Esophagus muscularis mucosa (tissue), 4 donors: Measurements from ENCODE around the gene ZXDC. TPM values are rescaled to one million over a fixed set of nuclear protein-coding genes. Genes with fewer than 3 reads are reported as not detected.

Experiments used
- DNase-seq: peaks from one replicate; pipeline ENCODE4 v3.0.0-alpha.2; 2017; ENCODE audit errors: extremely low spot score
- H3K27ac ChIP-seq, 4 donors: fragments of 200-600 bp; sonication (generic); replicated peaks in 1 of 4; 1 replicate in 3 of 4; 2 replicates in 1 of 4; pipeline ENCODE4 v1.5.1; 2016 to 2019; ENCODE audit warnings: mild to moderate bottlenecking in 1 of 4
- H3K27me3 ChIP-seq, 4 donors: fragments of 200-600 bp; sonication (generic); one replicate each; pipeline versions ENCODE4 v1.5.1 to v1.6.0; 2016 to 2019
- H3K36me3 ChIP-seq, 4 donors: fragments of 200-600 bp; sonication (generic); one replicate each; pipeline ENCODE4 v1.5.1; 2016 to 2019
- H3K4me1 ChIP-seq, 4 donors: fragments of 200-600 bp; sonication (generic); one replicate each; pipeline ENCODE4 v1.5.1; 2016 to 2019
- H3K4me3 ChIP-seq, 4 donors: fragments of 200-600 bp; sonication (generic); 1 replicate in 2 of 4; 2 replicates in 2 of 4; pipeline ENCODE4 v1.5.1; 2016 to 2019; ENCODE audit warnings: mild to moderate bottlenecking in 4 of 4, moderate library complexity in 1 of 4
- H3K9me3 ChIP-seq, 4 donors: fragments of 200-600 bp; sonication (generic); 1 replicate in 3 of 4; 2 replicates in 1 of 4; pipeline ENCODE4 v1.5.1; 2016 to 2019
- CTCF ChIP-seq, 3 experiments: fragments of 200-600 bp in 2 of 3; fragments of 450-650 bp in 1 of 3; sonication (generic) in 2 of 3; IDR thresholded peaks; one replicate each; pipeline ENCODE4 v1.5.1; 2017 to 2019; ENCODE audit warnings: antibody characterized with exemption in 3 of 3, mild to moderate bottlenecking in 2 of 3, moderate library complexity in 1 of 3
- EP300 ChIP-seq: sonication (generic); formaldehyde crosslinking; IDR thresholded peaks from one replicate; pipeline ENCODE4 v1.6.1; 2017; ENCODE audit warnings: antibody characterized with exemption
- POLR2A ChIP-seq: fragments of 450-650 bp; IDR thresholded peaks from one replicate; pipeline ENCODE4 v1.6.1; 2017; ENCODE audit warnings: antibody characterized with exemption, moderate library complexity, mild to moderate bottlenecking, low read depth
- POLR2AphosphoS5 ChIP-seq, 2 donors: sonication (generic); formaldehyde crosslinking; IDR thresholded peaks; one replicate each; pipeline ENCODE4 v1.6.1; 2017; ENCODE audit warnings: antibody characterized with exemption in 2 of 2
- WGBS: methylation state at CpG from one replicate; pipeline ENCODE4 v1.1.5; 2018; 5-methylcytosine and 5-hydroxymethylcytosine counted together
- intact Hi-C: fragments of 100-400 bp; cut with DNase I; formaldehyde crosslinking; loops from one replicate; pipeline ENCODE4 v1.15.1; 2023
- total RNA-seq, 4 donors: library from RNA; depleted of rRNA; stranded (reverse); fragments of >200 nt; gene quantifications; one replicate each; pipeline versions ENCODE4 v1.1.0 to v1.2.1, GENCODE V29; 2016

The ZXDC gene
- total RNA-seq, 4 donors from 2014 or later, result 25.8 to 41.2 (median 38.6) TPM

GRCh38 chr3:126487151-126487771 is 11.6 kb upstream of the ZXDC start:
- H3K27me3 ChIP-seq, result peaks cover 0 to 16% (median 0%) of the 10 kb centered on the region in 4 donors
- no peaks in the 10 kb centered on the region for H3K9me3 ChIP-seq
- no peak for DNase-seq
- no peaks in the 10 kb centered on the region for H3K36me3 ChIP-seq
- peaks cover 0 to 10% (median 7%) of the 10 kb centered on the region in 4 donors for H3K4me1 ChIP-seq
- 63% methylated on average over 8 of the region's 17 CpGs for WGBS
- no peak overlapping the region for H3K27ac ChIP-seq
- TF ChIP-seq POLR2AphosphoS5 (IDR thresholded peaks at IDR 0.05), result peak in 1 of 2 donors; percentile 28
- TF ChIP-seq POLR2A, result no peak
- TF ChIP-seq EP300, result no peak
- peak in 1 of 3 experiments; percentile 25 for TF ChIP-seq CTCF (IDR thresholded peaks at IDR 0.05)
- intact Hi-C loops, result no loop called here
- no peak overlapping the region for H3K4me3 ChIP-seq

DNA sequence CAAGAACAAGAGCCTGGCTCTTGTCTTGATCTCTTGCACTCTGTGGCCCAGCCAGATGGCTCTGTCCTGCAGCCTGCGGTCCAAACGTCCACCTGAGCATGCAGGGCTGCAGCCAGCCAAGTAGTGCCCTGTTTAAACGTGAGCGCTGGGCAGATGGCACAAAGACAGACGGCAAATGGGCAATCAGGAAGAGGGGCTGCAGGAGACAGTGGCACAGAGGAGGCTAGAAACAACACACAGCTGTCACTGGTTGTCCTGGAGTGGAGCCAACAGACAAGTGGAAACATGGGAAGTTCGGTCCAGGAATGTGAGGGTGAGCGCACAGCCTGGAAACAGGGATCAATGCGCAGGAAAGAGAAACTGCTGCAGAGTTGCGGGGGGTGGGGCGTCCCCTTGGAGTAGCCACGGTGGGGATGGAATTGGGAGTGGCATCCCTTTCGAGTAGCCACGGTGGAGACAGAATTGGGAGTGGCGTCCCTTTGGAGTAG is 10.7 kb upstream of the ZXDC start:
- intact Hi-C loops, result no loop called here
- H3K9me3 ChIP-seq, result no peaks in the 10 kb centered on the region
- H3K27ac ChIP-seq, result no peak overlapping the region
- WGBS, result 81% methylated on average over 14 of the region's 14 CpGs
- peaks cover 0 to 16% (median 0%) of the 10 kb centered on the region in 4 donors for H3K27me3 ChIP-seq
- H3K4me3 ChIP-seq, result no peak overlapping the region
- H3K36me3 ChIP-seq, result no peaks in the 10 kb centered on the region
- H3K4me1 ChIP-seq, result peaks cover 0 to 11% (median 8%) of the 10 kb centered on the region in 4 donors
- TF ChIP-seq POLR2AphosphoS5 (IDR thresholded peaks at IDR 0.05), result no peak
- no peak for TF ChIP-seq EP300
- no peak for TF ChIP-seq CTCF (IDR thresholded peaks at IDR 0.05)
- no peak for TF ChIP-seq POLR2A
- no peak for DNase-seq

DNA sequence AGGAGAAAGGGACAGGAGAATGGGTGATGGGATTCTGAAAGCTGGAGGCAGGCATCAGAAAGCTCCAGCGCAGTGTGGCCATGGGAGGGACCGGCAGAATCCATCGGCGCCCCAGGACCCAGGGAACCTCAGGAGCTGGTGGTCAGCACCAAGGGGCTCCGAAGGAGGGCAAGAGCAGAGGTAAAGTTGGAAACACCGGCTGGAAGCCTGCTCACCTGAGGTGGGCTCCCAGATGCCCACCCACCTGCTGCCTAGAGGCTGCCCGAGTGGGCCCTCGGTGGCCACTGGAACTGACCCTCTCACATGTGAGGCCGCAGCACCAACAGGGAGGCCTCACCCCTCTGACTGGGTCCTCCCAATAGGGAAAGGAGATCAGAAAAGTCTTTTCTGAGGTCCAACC is 10.3 kb upstream of the ZXDC start:
- H3K27me3 ChIP-seq, result peaks cover 0 to 16% (median 0%) of the 10 kb centered on the region in 4 donors
- no peaks in the 10 kb centered on the region for H3K36me3 ChIP-seq
- WGBS, result 94% methylated on average over 9 of the region's 9 CpGs
- no peak overlapping the region for H3K27ac ChIP-seq
- TF ChIP-seq POLR2AphosphoS5 (IDR thresholded peaks at IDR 0.05) (no peak), CTCF (IDR thresholded peaks at IDR 0.05) (no peak), POLR2A (no peak), EP300 (no peak)
- H3K9me3 ChIP-seq, result no peaks in the 10 kb centered on the region
- no peak for DNase-seq
- H3K4me3 ChIP-seq, result no peak overlapping the region
- intact Hi-C loops, result no loop called here
- peaks cover 0 to 11% (median 8%) of the 10 kb centered on the region in 4 donors for H3K4me1 ChIP-seq

- no peak for DNase-seq
- 88% methylated on average over 8 of the region's 8 CpGs for WGBS
- no peaks in the 10 kb centered on the region for H3K9me3 ChIP-seq
- no peak overlapping the region for H3K4me3 ChIP-seq
- TF ChIP-seq POLR2AphosphoS5 (IDR thresholded peaks at IDR 0.05), result no peak
- no peak for TF ChIP-seq CTCF (IDR thresholded peaks at IDR 0.05)
- TF ChIP-seq EP300, result no peak
- no peak for TF ChIP-seq POLR2A
- intact Hi-C loops, result no loop called here
- peaks cover 0 to 11% (median 8%) of the 10 kb centered on the region in 4 donors for H3K4me1 ChIP-seq
- no peaks in the 10 kb centered on the region for H3K36me3 ChIP-seq
- no peak overlapping the region for H3K27ac ChIP-seq
- peaks cover 0 to 15% (median 0%) of the 10 kb centered on the region in 4 donors for H3K27me3 ChIP-seq
Observed at GRCh38 chr3:126485176-126485897, 9.6 kb upstream of the ZXDC start.
